Neural progenitor cell (in vitro differentiated cells): ENCODE measurements around the gene SYTL3. TPM values are rescaled to one million over a fixed set of nuclear protein-coding genes. Genes with fewer than 3 reads are reported as not detected.

Experiments
- DNase-seq: peaks from one replicate; pipeline ENCODE4 v3.0.0-alpha.2; 2016; ENCODE audit warnings: low spot score
- H2AFZ ChIP-seq: fragments of 200-600 bp; sonication (generic); replicated peaks from 2 replicates; pipeline ENCODE4 v1.6.1; 2016; ENCODE audit warnings: antibody characterized with exemption
- H3F3A ChIP-seq: fragments of 200-600 bp; sonication (generic); 2 replicates; pipeline ENCODE4 v1.6.1; 2016; ENCODE audit warnings: antibody characterized with exemption, low read depth
- H3K27ac ChIP-seq: fragments of 200-600 bp; sonication (generic); 2 replicates; pipeline ENCODE4 v1.5.1; 2016; ENCODE audit warnings: mild to moderate bottlenecking
- H3K27me3 ChIP-seq: fragments of 200-600 bp; sonication (generic); 2 replicates; pipeline ENCODE4 v1.6.1; 2016; ENCODE audit warnings: mild to moderate bottlenecking, moderate library complexity
- H3K36me3 ChIP-seq: fragments of 200-600 bp; sonication (generic); 2 replicates; pipeline ENCODE4 v1.5.1; 2016
- H3K4me1 ChIP-seq: fragments of 200-600 bp; sonication (generic); 2 replicates; pipeline ENCODE4 v1.6.1; 2016; ENCODE audit warnings: mixed run types
- H3K4me2 ChIP-seq: fragments of 200-600 bp; sonication (generic); 2 replicates; pipeline ENCODE4 v1.6.1; 2016
- H3K4me3 ChIP-seq: fragments of 200-600 bp; sonication (generic); 2 replicates; pipeline ENCODE4 v1.5.1; 2016
- H3K79me2 ChIP-seq: fragments of 200-600 bp; sonication (generic); 2 replicates; pipeline ENCODE4 v1.6.1; 2016; ENCODE audit warnings: low read depth
- H3K9ac ChIP-seq: fragments of 200-600 bp; sonication (generic); 2 replicates; pipeline ENCODE4 v1.6.1; 2016
- H3K9me3 ChIP-seq: fragments of 200-600 bp; sonication (generic); 2 replicates; pipeline ENCODE4 v1.5.1; 2016; ENCODE audit warnings: low read depth
- H4K20me1 ChIP-seq: fragments of 200-600 bp; sonication (generic); 2 replicates; pipeline ENCODE4 v1.6.1; 2016; ENCODE audit warnings: low read depth
- H3K27ac Mint-ChIP-seq: 3 replicates; pipeline ENCODE4 v1.8.0; 2021; ENCODE audit warnings: mixed read lengths
- H3K27me3 Mint-ChIP-seq: 2 replicates; pipeline ENCODE4 v1.8.0; 2022; ENCODE audit warnings: low read depth, mild to moderate bottlenecking, inconsistent platforms, moderate library complexity, mixed read lengths; ENCODE audit not compliant: insufficient read depth
- H3K36me3 Mint-ChIP-seq: 3 replicates; pipeline ENCODE4 v1.8.0; 2021; ENCODE audit warnings: mixed read lengths
- H3K4me1 Mint-ChIP-seq: 3 replicates; pipeline ENCODE4 v1.8.0; 2021; ENCODE audit warnings: mixed read lengths
- H3K4me3 Mint-ChIP-seq: 3 replicates; pipeline ENCODE4 v1.8.0; 2021; ENCODE audit warnings: mild to moderate bottlenecking, moderate library complexity, mixed read lengths
- H3K9me3 Mint-ChIP-seq: 3 replicates; pipeline ENCODE4 v1.8.0; 2020; ENCODE audit warnings: mixed read lengths
- CTCF ChIP-seq: fragments of 200-600 bp; sonication (generic); IDR thresholded peaks from 2 replicates; pipeline ENCODE4 v1.5.1; 2017; ENCODE audit warnings: antibody characterized with exemption, mild to moderate bottlenecking
- EZH2 ChIP-seq: fragments of 200-600 bp; sonication (generic); IDR thresholded peaks from 2 replicates; pipeline ENCODE4 v1.6.1; 2017; ENCODE audit warnings: antibody characterized with exemption, mild to moderate bottlenecking, moderate library complexity
- EZH2phosphoT487 ChIP-seq: fragments of 200-600 bp; sonication (generic); IDR thresholded peaks from 2 replicates; pipeline ENCODE4 v1.6.1; 2017; ENCODE audit warnings: antibody characterized with exemption
- total RNA-seq: library from RNA; depleted of rRNA; stranded (reverse); fragments of >200 nt; gene quantifications from 2 replicates; pipeline ENCODE4 v1.2.3, GENCODE V29; 2015; ENCODE audit warnings: low replicate concordance

Gene SYTL3
- total RNA-seq, 1 donor from 2014 or later = not detected

GRCh38 chr6:158717341-158718330 is 67.8 kb downstream of the SYTL3 start:
- H3K79me2 ChIP-seq = no peaks in the 10 kb centered on the region
- Mint-ChIP-seq H3K4me1 (peaks cover 12% of the 10 kb centered on the region), H3K4me3 (no peak overlapping the region), H3K27ac (no peak overlapping the region), H3K36me3 (no peaks in the 10 kb centered on the region), H3K9me3 (no peaks in the 10 kb centered on the region), H3K27me3 (peaks cover 2% of the 10 kb centered on the region)
- no peaks in the 10 kb centered on the region for H3K27me3 ChIP-seq
- no peak overlapping the region for H3K4me3 ChIP-seq
- no peak overlapping the region for H3K27ac ChIP-seq
- H4K20me1 ChIP-seq = no peaks in the 10 kb centered on the region
- peaks cover 6% of the 10 kb centered on the region for H3K4me1 ChIP-seq
- H3K9ac ChIP-seq = no peak overlapping the region
- no peaks in the 10 kb centered on the region for H3K36me3 ChIP-seq
- DNase-seq = no peak
- no peak for TF ChIP-seq EZH2phosphoT487
- no peak for TF ChIP-seq EZH2
- no peak for TF ChIP-seq CTCF
- H3K9me3 ChIP-seq = no peaks in the 10 kb centered on the region
- peak overlapping the region; percentile 70 for H2AFZ ChIP-seq
- no peaks in the 10 kb centered on the region for H3F3A ChIP-seq
- no peak overlapping the region for H3K4me2 ChIP-seq

GRCh38 chr6:158718461-158719046 is 68.7 kb downstream of the SYTL3 start:
- Histone ChIP-seq H3K4me1 (peaks cover 6% of the 10 kb centered on the region), H3K27me3 (no peaks in the 10 kb centered on the region), H3K4me2 (no peak overlapping the region), H3F3A (no peaks in the 10 kb centered on the region), H4K20me1 (no peaks in the 10 kb centered on the region), H3K9me3 (no peaks in the 10 kb centered on the region), H3K4me3 (no peak overlapping the region), H3K27ac (no peak overlapping the region), H3K79me2 (no peaks in the 10 kb centered on the region), H2AFZ (peak overlapping the region; percentile 70), H3K36me3 (no peaks in the 10 kb centered on the region), H3K9ac (no peak overlapping the region)
- Mint-ChIP-seq H3K9me3 (no peaks in the 10 kb centered on the region), H3K4me3 (no peak overlapping the region), H3K27me3 (peaks cover 2% of the 10 kb centered on the region), H3K4me1 (peaks cover 12% of the 10 kb centered on the region), H3K36me3 (peaks cover 1% of the 10 kb centered on the region), H3K27ac (no peak overlapping the region)
- DNase-seq = peak; percentile 74
- TF ChIP-seq EZH2 (no peak), CTCF (peak; percentile 96)

GRCh38 chr6:158722176-158722729 is 72.4 kb downstream of the SYTL3 start:
- Mint-ChIP-seq H3K27ac (no peak overlapping the region), H3K4me1 (no peaks in the 10 kb centered on the region)
- TF ChIP-seq EZH2 (no peak), EZH2phosphoT487 (no peak), CTCF (no peak)

More at GRCh38 chr6:158722176-158722729, 72.4 kb downstream of the SYTL3 start:
- Mint-ChIP-seq H3K4me3 (no peak overlapping the region), H3K27me3 (no peaks in the 10 kb centered on the region), H3K36me3 (peaks cover 1% of the 10 kb centered on the region), H3K9me3 (no peaks in the 10 kb centered on the region)
- no peaks in the 10 kb centered on the region for H3F3A ChIP-seq
- H3K27ac ChIP-seq = no peak overlapping the region
- DNase-seq = no peak
- H3K4me2 ChIP-seq = no peak overlapping the region
- H3K9me3 ChIP-seq = no peaks in the 10 kb centered on the region
- H4K20me1 ChIP-seq = no peaks in the 10 kb centered on the region
- H3K4me3 ChIP-seq = no peak overlapping the region
- no peaks in the 10 kb centered on the region for H3K27me3 ChIP-seq
- H3K9ac ChIP-seq = no peak overlapping the region
- no peaks in the 10 kb centered on the region for H3K79me2 ChIP-seq
- no peak overlapping the region for H2AFZ ChIP-seq
- peaks cover 6% of the 10 kb centered on the region for H3K4me1 ChIP-seq
- no peaks in the 10 kb centered on the region for H3K36me3 ChIP-seq
